NT2/D1 (cell line): Measurements from ENCODE around the gene CD46.
"Not testable (repeated sequence)": the region's sequence is repeated elsewhere in the genome, so short reads cannot be mapped to it uniquely, and the experiment has no call there.

Experiments
- DNase-seq: peaks from one replicate; pipeline ENCODE4 v3.0.0-alpha.2; 2011; ENCODE audit warnings: low read depth, low spot score
- H3K27me3 ChIP-seq: 2 replicates; pipeline ENCODE4 v1.6.0; 2011; ENCODE audit warnings: mild to moderate bottlenecking; ENCODE audit not compliant: insufficient read length, insufficient read depth
- H3K36me3 ChIP-seq: 2 replicates; pipeline ENCODE4 v1.6.1; 2011; ENCODE audit warnings: mild to moderate bottlenecking, low read length, mixed read lengths; ENCODE audit not compliant: insufficient read depth, insufficient read length
- H3K4me1 ChIP-seq: 2 replicates; pipeline ENCODE4 v1.5.1; 2011; ENCODE audit not compliant: insufficient read depth, insufficient read length
- H3K4me3 ChIP-seq: 2 replicates; pipeline ENCODE4 v1.5.1; 2011; ENCODE audit warnings: low read depth; ENCODE audit not compliant: insufficient read length
- H3K9ac ChIP-seq: 2 replicates; pipeline ENCODE4 v1.6.0; 2011; ENCODE audit warnings: low read depth; ENCODE audit not compliant: insufficient read length
- H3K9me3 ChIP-seq: 2 replicates; pipeline ENCODE4 v1.5.1; 2011; ENCODE audit warnings: mild to moderate bottlenecking, low read length; ENCODE audit not compliant: insufficient read depth
- SUZ12 ChIP-seq: IDR thresholded peaks from 2 replicates; pipeline ENCODE4 v1.6.1; 2011; ENCODE audit not compliant: insufficient read length, insufficient read depth; ENCODE audit errors: extremely low read depth
- YY1 ChIP-seq: IDR thresholded peaks from 2 replicates; pipeline ENCODE4 v1.6.1; 2011; ENCODE audit not compliant: insufficient read length, insufficient read depth
- ZNF274 ChIP-seq: IDR thresholded peaks from 2 replicates; pipeline ENCODE4 v1.6.1; 2011; ENCODE audit warnings: mild to moderate bottlenecking, low read depth, low read length

CD46 gene

GRCh38 chr1:207738158-207738659 lies 13.6 kb upstream of the CD46 start:
- not testable (repeated sequence) for DNase-seq, H3K4me3 ChIP-seq

GRCh38 chr1:207740207-207740606 lies 11.6 kb upstream of the CD46 start:
- no peaks in the 10 kb centered on the region for H3K27me3 ChIP-seq
- H3K4me3 ChIP-seq, result no peak overlapping the region
- no peak for DNase-seq
- no peaks in the 10 kb centered on the region for H3K36me3 ChIP-seq
- no peak for TF ChIP-seq ZNF274
- no peak for TF ChIP-seq YY1
- TF ChIP-seq SUZ12, result no peak
- no peak overlapping the region for H3K9ac ChIP-seq
- no peaks in the 10 kb centered on the region for H3K4me1 ChIP-seq
- H3K9me3 ChIP-seq, result peaks cover 14% of the 10 kb centered on the region; the same call in 1 of the 2 replicates

More at GRCh38 chr1:207738158-207738659, 13.6 kb upstream of the CD46 start:
- H3K9ac ChIP-seq, H3K4me1 ChIP-seq, H3K36me3 ChIP-seq, H3K27me3 ChIP-seq: not testable (repeated sequence)
- peaks cover 14% of the 10 kb centered on the region; the same call in 1 of the 2 replicates for H3K9me3 ChIP-seq

- DNase-seq, result no peak
- TF ChIP-seq SUZ12, result no peak
- TF ChIP-seq YY1, result no peak
- no peak for TF ChIP-seq ZNF274
These were observed 8.9 kb upstream of the CD46 start for GRCh38 chr1:207742850-207743555.

GRCh38 chr1:207744000-207744534 lies 7.8 kb upstream of the CD46 start:
- DNase-seq, result no peak
- Histone ChIP-seq H3K9ac (no peak overlapping the region), H3K9me3 (peaks cover 14% of the 10 kb centered on the region; the same call in 1 of the 2 replicates), H3K4me1 (no peaks in the 10 kb centered on the region), H3K36me3 (no peaks in the 10 kb centered on the region), H3K27me3 (no peaks in the 10 kb centered on the region), H3K4me3 (no peak overlapping the region)
- TF ChIP-seq YY1 (no peak), SUZ12 (no peak), ZNF274 (no peak)

More at GRCh38 chr1:207742850-207743555, 8.9 kb upstream of the CD46 start:
- H3K9me3 ChIP-seq, result peaks cover 14% of the 10 kb centered on the region; the same call in 1 of the 2 replicates
- H3K9ac ChIP-seq, result no peak overlapping the region
- no peak overlapping the region for H3K4me3 ChIP-seq
- no peaks in the 10 kb centered on the region for H3K36me3 ChIP-seq
- no peaks in the 10 kb centered on the region for H3K27me3 ChIP-seq
- no peaks in the 10 kb centered on the region for H3K4me1 ChIP-seq

GRCh38 chr1:207745285-207745684 lies 6.6 kb upstream of the CD46 start:
- no peaks in the 10 kb centered on the region for H3K27me3 ChIP-seq
- H3K4me3 ChIP-seq, result no peak overlapping the region
- H3K4me1 ChIP-seq, result no peaks in the 10 kb centered on the region
- H3K9ac ChIP-seq, result no peak overlapping the region
- no peaks in the 10 kb centered on the region for H3K36me3 ChIP-seq
- H3K9me3 ChIP-seq, result peaks cover 14% of the 10 kb centered on the region; the same call in 1 of the 2 replicates
- TF ChIP-seq YY1 (no peak), ZNF274 (no peak), SUZ12 (no peak)
- no peak for DNase-seq

- Histone ChIP-seq H3K9me3 (peaks cover 9% of the 10 kb centered on the region; the same call in 1 of the 2 replicates), H3K36me3 (no peaks in the 10 kb centered on the region), H3K9ac (no peak overlapping the region), H3K27me3 (no peaks in the 10 kb centered on the region), H3K4me1 (no peaks in the 10 kb centered on the region), H3K4me3 (no peak overlapping the region)
- no peak for DNase-seq
- TF ChIP-seq ZNF274, result no peak
- TF ChIP-seq SUZ12, result no peak
- TF ChIP-seq YY1, result no peak
These were observed 5.8 kb upstream of the CD46 start for GRCh38 chr1:207745839-207746767.
